ENCODE measurements around the gene TALDO1. TPM values are rescaled to one million over a fixed set of nuclear protein-coding genes. Genes with fewer than 3 reads are reported as not detected.

The TALDO1 gene
- total and polyA plus RNA-seq, 2 of the 8 experiments (the other 6 are each of a cell fraction or from before 2014, with no cell fraction given) = 265 to 308 TPM

DNA sequence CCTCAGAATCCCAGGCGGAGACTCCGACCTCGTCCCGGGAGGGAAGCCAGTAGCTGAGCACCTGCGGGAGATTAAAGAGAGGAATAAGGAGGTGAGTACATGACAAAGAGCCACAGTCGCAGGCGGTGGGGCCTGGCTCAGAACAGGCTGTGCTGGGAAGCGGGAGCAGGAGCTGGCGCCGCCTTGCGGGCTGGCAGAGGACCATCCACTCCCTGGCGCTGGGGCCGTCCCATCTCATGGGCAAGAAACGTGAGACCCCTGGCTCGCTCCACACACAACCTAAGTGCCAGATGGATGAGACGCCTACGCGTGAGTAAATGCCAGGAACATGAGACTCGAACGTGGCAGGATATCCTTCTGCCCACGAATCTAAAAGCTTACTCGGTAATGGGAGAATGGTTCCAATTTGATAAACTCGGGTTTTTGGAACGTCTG lies 36.3 kb downstream of the TALDO1 start (continued):
- TF ChIP-seq, protein P1, sequence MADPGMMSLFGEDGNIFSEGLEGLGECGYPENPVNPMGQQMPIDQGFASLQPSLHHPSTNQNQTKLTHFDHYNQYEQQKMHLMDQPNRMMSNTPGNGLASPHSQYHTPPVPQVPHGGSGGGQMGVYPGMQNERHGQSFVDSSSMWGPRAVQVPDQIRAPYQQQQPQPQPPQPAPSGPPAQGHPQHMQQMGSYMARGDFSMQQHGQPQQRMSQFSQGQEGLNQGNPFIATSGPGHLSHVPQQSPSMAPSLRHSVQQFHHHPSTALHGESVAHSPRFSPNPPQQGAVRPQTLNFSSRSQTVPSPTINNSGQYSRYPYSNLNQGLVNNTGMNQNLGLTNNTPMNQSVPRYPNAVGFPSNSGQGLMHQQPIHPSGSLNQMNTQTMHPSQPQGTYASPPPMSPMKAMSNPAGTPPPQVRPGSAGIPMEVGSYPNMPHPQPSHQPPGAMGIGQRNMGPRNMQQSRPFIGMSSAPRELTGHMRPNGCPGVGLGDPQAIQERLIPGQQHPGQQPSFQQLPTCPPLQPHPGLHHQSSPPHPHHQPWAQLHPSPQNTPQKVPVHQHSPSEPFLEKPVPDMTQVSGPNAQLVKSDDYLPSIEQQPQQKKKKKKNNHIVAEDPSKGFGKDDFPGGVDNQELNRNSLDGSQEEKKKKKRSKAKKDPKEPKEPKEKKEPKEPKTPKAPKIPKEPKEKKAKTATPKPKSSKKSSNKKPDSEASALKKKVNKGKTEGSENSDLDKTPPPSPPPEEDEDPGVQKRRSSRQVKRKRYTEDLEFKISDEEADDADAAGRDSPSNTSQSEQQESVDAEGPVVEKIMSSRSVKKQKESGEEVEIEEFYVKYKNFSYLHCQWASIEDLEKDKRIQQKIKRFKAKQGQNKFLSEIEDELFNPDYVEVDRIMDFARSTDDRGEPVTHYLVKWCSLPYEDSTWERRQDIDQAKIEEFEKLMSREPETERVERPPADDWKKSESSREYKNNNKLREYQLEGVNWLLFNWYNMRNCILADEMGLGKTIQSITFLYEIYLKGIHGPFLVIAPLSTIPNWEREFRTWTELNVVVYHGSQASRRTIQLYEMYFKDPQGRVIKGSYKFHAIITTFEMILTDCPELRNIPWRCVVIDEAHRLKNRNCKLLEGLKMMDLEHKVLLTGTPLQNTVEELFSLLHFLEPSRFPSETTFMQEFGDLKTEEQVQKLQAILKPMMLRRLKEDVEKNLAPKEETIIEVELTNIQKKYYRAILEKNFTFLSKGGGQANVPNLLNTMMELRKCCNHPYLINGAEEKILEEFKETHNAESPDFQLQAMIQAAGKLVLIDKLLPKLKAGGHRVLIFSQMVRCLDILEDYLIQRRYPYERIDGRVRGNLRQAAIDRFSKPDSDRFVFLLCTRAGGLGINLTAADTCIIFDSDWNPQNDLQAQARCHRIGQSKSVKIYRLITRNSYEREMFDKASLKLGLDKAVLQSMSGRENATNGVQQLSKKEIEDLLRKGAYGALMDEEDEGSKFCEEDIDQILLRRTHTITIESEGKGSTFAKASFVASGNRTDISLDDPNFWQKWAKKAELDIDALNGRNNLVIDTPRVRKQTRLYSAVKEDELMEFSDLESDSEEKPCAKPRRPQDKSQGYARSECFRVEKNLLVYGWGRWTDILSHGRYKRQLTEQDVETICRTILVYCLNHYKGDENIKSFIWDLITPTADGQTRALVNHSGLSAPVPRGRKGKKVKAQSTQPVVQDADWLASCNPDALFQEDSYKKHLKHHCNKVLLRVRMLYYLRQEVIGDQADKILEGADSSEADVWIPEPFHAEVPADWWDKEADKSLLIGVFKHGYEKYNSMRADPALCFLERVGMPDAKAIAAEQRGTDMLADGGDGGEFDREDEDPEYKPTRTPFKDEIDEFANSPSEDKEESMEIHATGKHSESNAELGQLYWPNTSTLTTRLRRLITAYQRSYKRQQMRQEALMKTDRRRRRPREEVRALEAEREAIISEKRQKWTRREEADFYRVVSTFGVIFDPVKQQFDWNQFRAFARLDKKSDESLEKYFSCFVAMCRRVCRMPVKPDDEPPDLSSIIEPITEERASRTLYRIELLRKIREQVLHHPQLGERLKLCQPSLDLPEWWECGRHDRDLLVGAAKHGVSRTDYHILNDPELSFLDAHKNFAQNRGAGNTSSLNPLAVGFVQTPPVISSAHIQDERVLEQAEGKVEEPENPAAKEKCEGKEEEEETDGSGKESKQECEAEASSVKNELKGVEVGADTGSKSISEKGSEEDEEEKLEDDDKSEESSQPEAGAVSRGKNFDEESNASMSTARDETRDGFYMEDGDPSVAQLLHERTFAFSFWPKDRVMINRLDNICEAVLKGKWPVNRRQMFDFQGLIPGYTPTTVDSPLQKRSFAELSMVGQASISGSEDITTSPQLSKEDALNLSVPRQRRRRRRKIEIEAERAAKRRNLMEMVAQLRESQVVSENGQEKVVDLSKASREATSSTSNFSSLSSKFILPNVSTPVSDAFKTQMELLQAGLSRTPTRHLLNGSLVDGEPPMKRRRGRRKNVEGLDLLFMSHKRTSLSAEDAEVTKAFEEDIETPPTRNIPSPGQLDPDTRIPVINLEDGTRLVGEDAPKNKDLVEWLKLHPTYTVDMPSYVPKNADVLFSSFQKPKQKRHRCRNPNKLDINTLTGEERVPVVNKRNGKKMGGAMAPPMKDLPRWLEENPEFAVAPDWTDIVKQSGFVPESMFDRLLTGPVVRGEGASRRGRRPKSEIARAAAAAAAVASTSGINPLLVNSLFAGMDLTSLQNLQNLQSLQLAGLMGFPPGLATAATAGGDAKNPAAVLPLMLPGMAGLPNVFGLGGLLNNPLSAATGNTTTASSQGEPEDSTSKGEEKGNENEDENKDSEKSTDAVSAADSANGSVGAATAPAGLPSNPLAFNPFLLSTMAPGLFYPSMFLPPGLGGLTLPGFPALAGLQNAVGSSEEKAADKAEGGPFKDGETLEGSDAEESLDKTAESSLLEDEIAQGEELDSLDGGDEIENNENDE (IDR thresholded peaks at IDR 0.05; ENCODE audit: insufficient replicate concordance, low read length) = no peak
- no peak for TF ChIP-seq CREB1 (IDR thresholded peaks at IDR 0.05)
- no peak for TF ChIP-seq BCL11A (IDR thresholded peaks at IDR 0.05; ENCODE audit: low read depth in 2 of 2, low read length in 2 of 2)
- TF ChIP-seq, protein P2, sequence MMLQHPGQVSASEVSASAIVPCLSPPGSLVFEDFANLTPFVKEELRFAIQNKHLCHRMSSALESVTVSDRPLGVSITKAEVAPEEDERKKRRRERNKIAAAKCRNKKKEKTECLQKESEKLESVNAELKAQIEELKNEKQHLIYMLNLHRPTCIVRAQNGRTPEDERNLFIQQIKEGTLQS (IDR thresholded peaks at IDR 0.05; ENCODE audit: insufficient read depth, low read depth, low read length) = no peak
- no peak for TF ChIP-seq SIRT6 (IDR thresholded peaks at IDR 0.05; ENCODE audit: low read length)
- no peak for TF ChIP-seq SP2 (IDR thresholded peaks at IDR 0.05; ENCODE audit: low read length)
- no peak for TF ChIP-seq GTF2F1 (IDR thresholded peaks at IDR 0.05; ENCODE audit: borderline replicate concordance, low read depth, low read length)
- TF ChIP-seq CTBP2 (IDR thresholded peaks at IDR 0.05; ENCODE audit: borderline replicate concordance, insufficient read depth, insufficient read length, low read length) = peak; percentile 73
- no peak for TF ChIP-seq FOSL1 (IDR thresholded peaks at IDR 0.05; ENCODE audit: insufficient read depth, low read depth, low read length)
- TF ChIP-seq HDAC2 (IDR thresholded peaks at IDR 0.05; ENCODE audit: borderline replicate concordance in 1 of 2, low read depth in 2 of 2, low read length in 2 of 2) = 0 out of 4 replicates have a peak, but pooled peaks of 1 of the 2 experiments have one; percentile 52
- TF ChIP-seq POU5F1 (IDR thresholded peaks at IDR 0.05; ENCODE audit: low read depth, low read length) = no peak

All from H1 (cell line).